Activated CD4-positive, alpha-beta T cell treated with anti-CD3 and anti-CD28 coated beads, Interleukin-2, amount 50 U/mL, for 4 hours (primary cell): ENCODE results near the gene ARPC5L.
"Not testable (repeated sequence)": the region's sequence is repeated elsewhere in the genome, so short reads cannot be mapped to it uniquely, and the experiment has no call there.

Experiments used
- DNase-seq, 2 experiments: peaks; one replicate each; pipeline ENCODE4 v3.0.0-alpha.2; 2020

Gene ARPC5L

GRCh38 chr9:124841075-124841821, 20.7 kb upstream of the ARPC5L start:
- DNase-seq: no peak

GRCh38 chr9:124843456-124844034, 18.4 kb upstream of the ARPC5L start:
- no peak for DNase-seq

GRCh38 chr9:124844291-124844690, 17.6 kb upstream of the ARPC5L start:
- DNase-seq: no peak

- not testable (repeated sequence) for DNase-seq
These were observed 15.5 kb upstream of the ARPC5L start for GRCh38 chr9:124846467-124846866.

GRCh38 chr9:124846969-124847368, 15.0 kb upstream of the ARPC5L start:
- DNase-seq: no peak

- no peak for DNase-seq
These were observed 12.1 kb upstream of the ARPC5L start for GRCh38 chr9:124849801-124850200.

GRCh38 chr9:124852121-124852828, 9.7 kb upstream of the ARPC5L start:
- DNase-seq: no peak

GRCh38 chr9:124852829-124853531, 8.9 kb upstream of the ARPC5L start, which contains the start of gene WDR38:
WDR38 (plus strand) TSS chr9:124853460; CDS start chr9:124853532, 72 bp downstream.
- DNase-seq: peak; percentile 57 to 62

GRCh38 chr9:124853605-124854143, 8.3 kb upstream of the ARPC5L start:
- no peak for DNase-seq

- no peak for DNase-seq
These were observed 7.8 kb upstream of the ARPC5L start for GRCh38 chr9:124854161-124854560.

GRCh38 chr9:124854822-124855221, 7.1 kb upstream of the ARPC5L start:
- no peak for DNase-seq

GRCh38 chr9:124855566-124855943, 6.4 kb upstream of the ARPC5L start:
- DNase-seq: no peak

- no peak for DNase-seq
These were observed 5.8 kb upstream of the ARPC5L start for GRCh38 chr9:124855944-124856765.

- DNase-seq: no peak
These were observed 4.3 kb upstream of the ARPC5L start for GRCh38 chr9:124857533-124858162.

- DNase-seq: no peak
These were observed 3.4 kb upstream of the ARPC5L start for GRCh38 chr9:124858330-124859046.

GRCh38 chr9:124859803-124860581, 1.9 kb upstream of the ARPC5L start:
- DNase-seq: no peak

GRCh38 chr9:124860582-124861341, 1.2 kb upstream of the ARPC5L start:
- no peak for DNase-seq

GRCh38 chr9:124863371-124863871, 1.5 kb downstream of the ARPC5L start:
- DNase-seq: no peak
